GM21737 (cell line): Measurements from ENCODE around the gene CD72.

Source experiments
- ATAC-seq: cut with Tn5 transposase; IDR thresholded peaks from one replicate; pipeline ENCODE4 v1.9.1; 2021; ENCODE audit warnings: mild to moderate bottlenecking, moderate library complexity; ENCODE audit not compliant: unreplicated experiment

CD72 gene

GRCh38 chr9:35560625-35561337 lies 57.4 kb downstream of the CD72 start:
- ATAC-seq = no peak
